ENCODE results near the gene KIF9.
"Not testable (repeated sequence)": the region's sequence is repeated elsewhere in the genome, so short reads cannot be mapped to it uniquely, and the experiment has no call there.

Gene KIF9

DNA sequence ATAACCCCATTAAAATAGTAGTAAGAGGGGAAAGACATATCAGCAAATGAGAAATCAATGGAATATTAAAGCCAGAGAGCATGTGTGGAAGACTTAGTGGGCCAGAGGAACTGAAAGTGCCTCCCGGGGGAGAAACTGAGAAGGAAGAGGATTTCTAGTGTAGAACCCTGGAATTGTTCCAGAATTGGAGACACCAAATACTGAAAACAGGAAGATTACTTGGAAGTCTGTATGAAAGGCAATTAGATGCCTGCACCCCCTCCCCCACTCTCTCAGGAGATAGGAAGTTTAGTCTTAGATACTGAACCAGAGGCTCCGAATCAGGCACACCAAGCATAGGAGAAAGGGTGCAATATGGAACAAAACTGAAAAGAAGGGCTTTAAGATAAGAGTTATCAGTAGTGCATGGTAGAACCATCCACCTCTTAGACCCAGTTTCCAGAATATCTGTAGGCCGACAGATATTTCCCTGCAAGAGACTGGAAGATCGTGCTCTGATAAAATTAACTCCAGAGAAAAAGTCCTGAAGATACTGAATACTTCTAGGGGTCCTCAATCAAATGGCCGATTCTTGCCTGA is 32.6 kb upstream of the KIF9 start:
- H3K4me3 ChIP-seq (replicated peaks in 1 of 2; ENCODE audit: low read depth in 2 of 2, low read length in 2 of 2): no peak overlapping the region
- TF ChIP-seq, protein P1, sequence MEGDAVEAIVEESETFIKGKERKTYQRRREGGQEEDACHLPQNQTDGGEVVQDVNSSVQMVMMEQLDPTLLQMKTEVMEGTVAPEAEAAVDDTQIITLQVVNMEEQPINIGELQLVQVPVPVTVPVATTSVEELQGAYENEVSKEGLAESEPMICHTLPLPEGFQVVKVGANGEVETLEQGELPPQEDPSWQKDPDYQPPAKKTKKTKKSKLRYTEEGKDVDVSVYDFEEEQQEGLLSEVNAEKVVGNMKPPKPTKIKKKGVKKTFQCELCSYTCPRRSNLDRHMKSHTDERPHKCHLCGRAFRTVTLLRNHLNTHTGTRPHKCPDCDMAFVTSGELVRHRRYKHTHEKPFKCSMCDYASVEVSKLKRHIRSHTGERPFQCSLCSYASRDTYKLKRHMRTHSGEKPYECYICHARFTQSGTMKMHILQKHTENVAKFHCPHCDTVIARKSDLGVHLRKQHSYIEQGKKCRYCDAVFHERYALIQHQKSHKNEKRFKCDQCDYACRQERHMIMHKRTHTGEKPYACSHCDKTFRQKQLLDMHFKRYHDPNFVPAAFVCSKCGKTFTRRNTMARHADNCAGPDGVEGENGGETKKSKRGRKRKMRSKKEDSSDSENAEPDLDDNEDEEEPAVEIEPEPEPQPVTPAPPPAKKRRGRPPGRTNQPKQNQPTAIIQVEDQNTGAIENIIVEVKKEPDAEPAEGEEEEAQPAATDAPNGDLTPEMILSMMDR (IDR thresholded peaks at IDR 0.05; ENCODE audit: low read depth, low read length): no peak
- peak; percentile 21 to 60 for DNase-seq (ENCODE audit: low read depth in 2 of 2)

DNA sequence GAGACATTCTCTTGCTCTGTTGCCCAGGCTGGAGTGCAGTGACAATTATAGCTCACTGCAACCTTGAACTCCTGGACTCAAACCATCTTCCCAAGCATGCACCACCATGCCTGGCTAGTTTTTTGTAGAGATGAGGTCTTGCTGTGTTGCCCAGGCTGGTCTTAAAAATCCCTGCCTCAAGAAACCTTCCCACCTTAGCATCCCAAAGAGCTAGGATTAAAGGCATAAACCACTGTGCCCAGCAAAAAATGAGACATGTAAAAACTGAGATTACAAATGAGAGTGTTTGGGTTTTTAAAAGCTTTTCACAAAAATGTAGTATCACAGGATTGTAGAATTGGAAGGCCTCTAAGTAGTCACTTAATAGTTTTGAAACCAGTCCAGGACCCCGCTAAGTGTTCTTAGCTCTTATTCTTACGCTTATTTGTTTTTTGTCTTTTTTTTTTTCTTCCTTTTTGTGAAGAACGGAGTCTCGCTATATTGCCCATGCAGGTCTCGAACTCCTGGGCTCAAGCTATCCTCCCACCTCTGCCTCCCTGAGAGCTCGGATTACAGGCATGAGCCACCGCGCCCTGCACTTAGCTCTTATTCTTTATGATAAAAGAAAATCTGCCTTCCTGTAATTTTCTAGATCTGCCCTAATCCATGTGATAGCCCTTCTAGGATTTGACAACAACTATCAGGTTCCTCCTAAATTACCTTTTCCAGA is 31.6 kb upstream of the KIF9 start:
- TF ChIP-seq, protein P1 (IDR thresholded peaks at IDR 0.05; ENCODE audit: low read depth, low read length): no peak
- DNase-seq (ENCODE audit: low read depth in 2 of 2): no peak
- H3K4me3 ChIP-seq (replicated peaks in 1 of 2; ENCODE audit: low read depth in 2 of 2, low read length in 2 of 2): no peak overlapping the region

DNA sequence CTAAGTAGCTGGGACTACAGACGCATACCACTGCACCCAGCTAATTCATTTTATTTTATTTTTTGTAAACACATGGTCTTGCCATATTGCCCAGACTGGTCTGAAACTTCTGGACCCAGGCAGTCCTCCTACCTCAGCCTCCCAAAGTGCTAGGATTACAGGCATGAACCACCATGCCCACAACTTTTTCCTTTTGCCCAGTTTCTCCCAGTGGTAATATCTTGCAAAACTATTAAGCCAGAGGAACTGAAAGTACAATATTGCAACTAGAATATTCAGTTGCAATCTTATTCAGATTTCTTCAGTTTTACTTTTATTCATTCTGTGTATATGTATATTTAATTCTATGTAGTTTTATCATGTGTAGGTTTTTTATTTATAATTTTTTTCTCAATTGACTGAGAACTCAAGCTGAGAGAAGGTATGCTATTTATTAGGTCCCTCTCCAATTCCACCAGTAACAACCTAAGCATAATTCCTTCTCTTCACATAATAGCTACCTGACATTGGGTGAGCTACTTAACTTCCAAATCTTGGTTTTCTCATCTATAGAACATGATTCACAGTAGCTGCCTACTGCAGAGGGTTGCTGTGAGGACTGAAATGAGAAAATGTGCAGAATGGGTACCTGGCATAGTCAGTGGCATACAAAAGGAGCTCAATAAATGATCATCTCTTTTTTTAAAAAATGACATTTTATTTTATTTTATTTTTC is 30.9 kb upstream of the KIF9 start:
- TF ChIP-seq, protein P1 (IDR thresholded peaks at IDR 0.05; ENCODE audit: low read depth, low read length): no peak
- DNase-seq (ENCODE audit: low read depth in 2 of 2): no peak
- H3K4me3 ChIP-seq (replicated peaks in 1 of 2; ENCODE audit: low read depth in 2 of 2, low read length in 2 of 2): no peak overlapping the region

DNA sequence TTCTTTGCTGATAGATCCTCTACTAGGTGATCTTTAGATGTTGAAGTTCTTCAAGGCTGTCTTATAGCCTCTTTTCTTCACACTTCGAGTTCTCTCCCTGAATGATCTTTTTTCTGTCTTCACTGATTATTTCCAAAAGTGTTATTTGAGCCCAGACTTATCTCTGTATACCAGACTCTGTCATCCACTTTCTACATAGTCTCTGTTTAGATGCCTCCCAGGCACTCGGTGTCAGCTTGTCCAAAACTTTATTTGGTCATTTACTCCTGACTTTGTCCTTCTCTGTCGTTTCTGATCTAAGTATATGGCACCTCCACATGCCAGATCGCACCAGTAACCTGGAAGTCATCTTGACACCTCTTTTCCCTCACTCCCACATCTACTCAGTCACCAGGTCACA is 27.8 kb upstream of the KIF9 start:
- no peak overlapping the region for H3K4me3 ChIP-seq (replicated peaks in 1 of 2; ENCODE audit: low read depth in 2 of 2, low read length in 2 of 2)
- DNase-seq (ENCODE audit: low read depth in 2 of 2): no peak
- TF ChIP-seq, protein P1 (IDR thresholded peaks at IDR 0.05; ENCODE audit: low read depth, low read length): no peak

DNA sequence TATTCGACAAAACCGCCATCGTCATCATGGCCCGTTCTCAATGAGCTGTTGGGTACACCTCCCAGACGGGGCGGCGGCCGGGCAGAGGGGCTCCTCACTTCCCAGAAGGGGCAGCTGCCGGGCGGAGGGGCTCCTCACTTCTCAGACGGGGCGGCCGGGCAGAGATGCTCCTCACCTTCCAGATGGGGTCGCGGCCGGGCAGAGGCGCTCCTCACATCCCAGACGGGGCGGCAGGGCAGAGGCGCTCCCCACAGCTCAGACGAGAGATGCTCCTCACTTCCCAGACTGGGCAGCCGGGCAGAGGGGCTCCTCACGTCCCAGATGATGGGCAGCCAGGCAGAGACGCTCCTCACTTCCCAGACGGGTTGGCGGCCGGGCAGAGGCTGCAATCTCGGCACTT is 26.6 kb upstream of the KIF9 start:
- H3K4me3 ChIP-seq (replicated peaks in 1 of 2; ENCODE audit: low read depth in 2 of 2, low read length in 2 of 2); DNase-seq (ENCODE audit: low read depth in 2 of 2): not testable (repeated sequence)

DNA sequence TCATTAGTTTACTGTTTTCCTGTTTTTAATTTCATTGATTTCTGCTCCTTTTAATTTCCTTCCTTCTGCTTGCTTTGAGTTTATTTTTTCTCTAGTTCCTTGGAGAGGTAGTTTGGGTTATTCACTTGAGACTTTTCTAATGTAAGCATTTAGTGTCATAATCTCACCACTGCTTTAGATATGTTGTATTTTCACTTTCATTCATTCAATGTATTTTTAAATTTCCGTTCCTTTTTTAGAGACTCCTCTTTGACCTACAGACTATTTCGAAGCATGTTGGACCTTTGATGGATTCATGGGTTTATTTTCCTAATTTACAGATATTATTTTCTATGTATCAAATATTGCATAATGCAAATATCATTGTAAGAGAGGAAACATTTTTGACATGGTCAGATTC is 23.4 kb upstream of the KIF9 start:
- TF ChIP-seq, protein P1 (IDR thresholded peaks at IDR 0.05; ENCODE audit: low read depth, low read length): no peak
- no peak for DNase-seq (ENCODE audit: low read depth in 2 of 2)
- H3K4me3 ChIP-seq (replicated peaks in 1 of 2; ENCODE audit: low read depth in 2 of 2, low read length in 2 of 2): no peak overlapping the region

DNA sequence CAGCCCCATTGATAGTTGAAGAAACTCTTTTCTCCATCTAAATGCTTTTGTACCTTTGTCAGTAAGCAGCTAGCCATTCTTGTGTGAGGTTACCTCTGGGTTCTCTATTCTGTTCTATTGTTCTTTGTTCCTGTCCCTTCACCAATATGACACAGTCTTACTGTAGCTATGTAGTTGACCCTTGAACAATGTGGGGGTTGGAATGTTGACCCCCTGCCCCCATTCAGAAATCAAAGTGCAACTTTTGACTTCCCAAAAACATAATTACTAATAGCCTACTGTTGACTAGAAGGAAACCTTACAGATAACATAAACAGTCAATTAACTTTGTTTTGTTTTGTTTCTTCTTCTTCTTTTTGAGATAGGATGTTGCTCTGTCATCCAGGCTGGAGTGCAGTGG is 18.9 kb upstream of the KIF9 start:
- no peak for DNase-seq (ENCODE audit: low read depth in 2 of 2)
- TF ChIP-seq, protein P1 (IDR thresholded peaks at IDR 0.05; ENCODE audit: low read depth, low read length): no peak
- H3K4me3 ChIP-seq (replicated peaks in 1 of 2; ENCODE audit: low read depth in 2 of 2, low read length in 2 of 2): no peak overlapping the region

All from cardiac fibroblast (primary cell).